Rectal smooth muscle tissue (tissue), 1 donor: ENCODE measurements around the gene GALNT13.

Experiments used
- H3K27ac ChIP-seq: one replicate; pipeline ENCODE4 v1.7.0; 2013; ENCODE audit warnings: low read depth, low read length, inconsistent platforms
- H3K27me3 ChIP-seq: one replicate; pipeline ENCODE4 v1.7.0; 2013; ENCODE audit warnings: low read length; ENCODE audit not compliant: control insufficient read depth, insufficient read depth
- H3K36me3 ChIP-seq: one replicate; pipeline ENCODE4 v1.7.0; 2013; ENCODE audit warnings: low read length; ENCODE audit not compliant: control insufficient read depth, insufficient read depth
- H3K4me1 ChIP-seq: one replicate; pipeline ENCODE4 v1.7.0; 2013; ENCODE audit warnings: low read length; ENCODE audit not compliant: control insufficient read depth, insufficient read depth
- H3K4me3 ChIP-seq: one replicate; pipeline ENCODE4 v1.7.0; 2013; ENCODE audit warnings: low read length
- H3K9ac ChIP-seq: one replicate; pipeline ENCODE4 v1.7.0; 2013; ENCODE audit warnings: low read length

GALNT13 gene

DNA sequence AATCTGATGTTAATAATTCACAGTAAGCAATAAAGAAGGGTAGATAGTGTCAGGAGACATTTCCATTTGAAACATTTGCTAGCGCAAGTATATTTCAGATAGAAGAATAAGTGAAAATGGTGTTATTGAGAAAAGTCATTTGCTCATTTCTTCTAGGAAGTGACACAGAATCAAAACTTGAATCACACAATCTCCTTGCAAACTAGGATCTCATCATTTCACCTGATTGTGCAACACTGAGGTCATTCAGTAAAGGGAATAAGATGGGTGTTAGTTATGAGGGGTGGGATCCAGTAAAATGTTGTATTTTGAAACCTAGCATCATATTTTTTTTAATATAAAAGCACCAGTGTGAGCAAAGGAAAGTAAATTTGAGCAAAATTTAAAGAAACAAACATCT lies 618.8 kb downstream of the GALNT13 start:
- no peaks in the 10 kb centered on the region for H3K27me3 ChIP-seq
- no peaks in the 10 kb centered on the region for H3K36me3 ChIP-seq
- H3K4me3 ChIP-seq = no peak overlapping the region
- H3K27ac ChIP-seq = no peak overlapping the region
- H3K9ac ChIP-seq = no peak overlapping the region
- H3K4me1 ChIP-seq = no peaks in the 10 kb centered on the region

- Histone ChIP-seq H3K9ac (no peak overlapping the region), H3K4me3 (no peak overlapping the region), H3K36me3 (no peaks in the 10 kb centered on the region), H3K27me3 (no peaks in the 10 kb centered on the region), H3K4me1 (no peaks in the 10 kb centered on the region), H3K27ac (no peak overlapping the region)
Measured at GRCh38 chr2:154495455-154495868, 623.7 kb downstream of the GALNT13 start.

DNA sequence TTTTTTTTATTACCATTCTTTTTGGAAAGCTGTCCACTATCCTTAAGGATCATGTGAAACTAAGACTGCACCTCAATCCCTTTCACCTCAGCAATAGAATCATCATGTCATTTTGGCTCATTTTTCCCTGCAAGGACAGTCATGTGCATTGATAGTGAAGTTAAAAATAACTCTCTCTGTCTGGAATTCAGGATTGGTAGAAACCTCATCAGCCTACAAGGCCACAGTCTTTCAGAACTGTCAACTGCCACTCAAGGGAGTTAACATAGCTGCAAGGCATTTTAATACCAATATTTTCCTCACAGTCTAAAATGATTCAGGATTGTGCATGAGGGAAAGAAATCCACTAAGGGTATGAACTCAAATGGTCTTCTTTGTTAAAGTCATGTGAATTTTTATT lies 625.3 kb downstream of the GALNT13 start:
- Histone ChIP-seq H3K36me3 (no peaks in the 10 kb centered on the region), H3K27me3 (no peaks in the 10 kb centered on the region), H3K9ac (no peak overlapping the region), H3K4me1 (no peaks in the 10 kb centered on the region), H3K27ac (no peak overlapping the region), H3K4me3 (no peak overlapping the region)
